Raji (cell line): ENCODE results near the gene SEC16A.
A peak's percentile ranks its signal among the peaks of the same experiment; 100 is the strongest.

Experiments used
- POLR2A ChIP-seq: IDR thresholded peaks from 2 replicates; pipeline ENCODE4 v1.6.1; 2011; ENCODE audit warnings: low read depth, low read length, control low read depth; ENCODE audit not compliant: insufficient read depth

The SEC16A gene

DNA sequence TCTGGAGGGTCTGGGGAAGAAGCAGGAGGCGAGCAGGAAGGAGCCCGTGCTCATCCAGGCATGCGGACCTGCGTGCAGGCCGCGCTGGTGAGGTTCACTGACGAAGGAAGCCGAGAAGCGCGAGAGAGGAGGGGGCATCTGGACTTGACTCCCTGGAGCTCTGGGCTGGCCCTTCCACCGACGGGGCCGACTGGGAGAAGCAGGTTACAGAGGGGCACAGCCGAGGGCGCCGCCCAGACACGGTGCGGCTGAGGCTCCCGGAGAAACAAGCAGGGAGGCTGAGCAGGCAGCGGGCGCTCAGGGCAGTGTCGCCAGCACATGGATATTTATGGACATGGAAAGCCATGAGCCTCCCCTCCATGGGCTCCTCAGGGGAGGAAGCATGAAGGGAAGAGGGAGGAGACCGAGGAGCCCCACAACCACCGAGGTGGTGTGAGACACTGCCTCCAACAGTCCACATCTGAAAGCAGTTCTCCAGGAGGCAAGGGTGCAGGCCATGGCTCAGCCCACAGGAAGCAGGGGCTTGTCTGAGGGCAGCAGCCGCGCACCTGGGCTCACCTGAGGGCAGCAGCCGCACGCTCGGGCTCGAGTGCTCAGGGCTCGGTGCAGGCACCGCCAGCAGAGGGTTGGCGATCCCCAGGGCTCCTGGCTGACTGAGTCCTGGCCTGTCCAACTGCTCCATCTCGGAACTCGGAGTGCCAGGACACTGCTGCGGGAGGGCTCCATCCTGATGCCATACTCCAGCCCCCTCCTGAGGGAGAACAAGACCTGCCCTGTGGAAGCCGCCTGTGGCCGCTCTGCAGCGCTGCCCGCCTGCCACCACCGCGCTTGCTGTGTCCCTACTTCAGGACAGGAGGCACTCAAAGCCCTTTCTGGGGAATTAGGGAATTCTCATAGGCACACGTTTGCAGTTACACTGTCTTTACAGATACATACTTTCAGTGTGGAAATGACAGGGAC, 27.5 kb downstream of the SEC16A start:
- TF ChIP-seq POLR2A = no peak

DNA sequence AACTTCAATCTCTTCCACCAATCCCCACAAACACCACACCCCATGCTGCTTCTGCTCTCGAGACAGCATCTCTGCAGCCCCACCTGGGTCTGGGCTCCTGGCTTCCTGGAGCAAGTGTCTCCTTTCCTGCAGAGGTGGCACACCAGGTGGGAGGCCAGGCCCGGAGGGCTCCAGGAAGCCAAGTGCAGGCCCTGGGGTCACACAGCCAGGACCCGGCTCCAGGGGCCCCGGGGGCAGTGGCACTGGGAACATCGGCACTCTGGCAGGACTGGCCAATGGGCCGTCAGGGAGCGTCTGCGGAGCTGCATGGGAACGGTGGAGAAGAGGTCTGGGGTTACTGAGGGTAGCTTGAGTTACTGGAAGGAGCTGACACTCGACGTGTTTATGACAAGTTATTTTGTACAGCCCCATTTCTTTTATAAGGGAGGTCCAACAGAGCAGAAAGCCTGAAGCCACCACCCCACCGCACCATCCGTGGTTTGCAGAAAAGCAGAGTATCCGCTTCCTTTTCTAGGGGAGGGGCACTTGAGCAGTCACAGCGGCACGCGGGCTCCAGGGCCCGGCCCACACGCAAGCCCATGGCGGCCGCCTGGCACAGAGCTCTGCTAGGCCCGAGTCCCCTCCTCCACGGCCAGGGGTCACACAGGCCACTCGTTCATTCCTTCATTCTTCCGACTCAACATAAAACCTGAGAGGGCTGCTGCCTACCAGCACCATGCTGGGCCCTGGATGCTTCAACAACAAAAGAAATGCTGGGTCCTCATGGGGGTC, 28.6 kb downstream of the SEC16A start:
- TF ChIP-seq POLR2A = no peak

DNA sequence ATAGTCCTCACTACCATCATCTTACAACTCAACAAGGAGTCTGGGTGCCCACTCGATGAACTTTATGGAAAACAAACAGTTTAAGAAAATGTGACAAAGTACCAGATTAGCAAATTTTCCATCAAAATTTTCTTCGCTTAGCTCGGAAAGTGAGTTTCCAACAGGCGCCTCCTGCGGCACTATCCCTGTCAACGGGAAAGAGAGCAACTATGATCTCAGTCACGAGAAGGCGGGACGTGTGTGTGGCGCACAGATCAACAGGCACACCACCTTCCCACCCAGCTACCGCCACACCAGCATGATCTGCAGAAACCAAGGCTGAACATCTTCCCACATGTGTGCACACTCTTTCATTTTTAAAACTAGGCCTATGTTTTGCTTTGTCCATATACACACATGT, 29.5 kb downstream of the SEC16A start:
- no peak for TF ChIP-seq POLR2A

DNA sequence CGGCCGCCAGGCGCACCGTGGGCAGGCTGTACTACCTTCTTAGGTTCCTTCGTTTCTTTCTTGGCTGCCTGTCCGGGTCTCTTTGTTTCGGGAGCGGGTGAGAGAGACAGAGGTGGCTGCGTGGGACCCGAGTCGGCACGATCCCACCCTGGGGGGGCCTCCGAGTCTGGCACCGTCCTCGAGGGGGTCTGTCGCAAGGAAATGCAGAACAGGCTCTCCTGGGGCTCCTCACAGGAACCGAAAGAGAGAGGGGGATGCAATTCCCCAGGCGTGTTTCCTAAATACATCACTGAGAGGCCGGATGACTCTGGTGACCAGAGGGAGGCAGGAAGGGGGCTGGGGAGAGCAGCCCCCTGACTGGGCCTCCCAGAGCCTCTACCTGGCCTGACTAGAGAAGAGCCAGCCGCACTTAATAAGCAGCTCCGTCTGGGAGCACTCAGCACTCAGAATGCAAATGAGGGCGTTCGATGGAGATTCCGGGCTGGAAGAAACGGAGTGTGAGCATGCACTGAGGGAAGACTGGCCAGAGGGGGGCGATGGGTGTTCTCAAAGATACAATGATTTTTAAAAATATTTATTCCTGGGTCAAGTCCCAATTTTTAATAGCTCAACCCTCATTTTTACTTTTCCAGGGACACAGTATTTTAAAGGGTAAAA, 31.5 kb downstream of the SEC16A start:
- TF ChIP-seq POLR2A = no peak

DNA sequence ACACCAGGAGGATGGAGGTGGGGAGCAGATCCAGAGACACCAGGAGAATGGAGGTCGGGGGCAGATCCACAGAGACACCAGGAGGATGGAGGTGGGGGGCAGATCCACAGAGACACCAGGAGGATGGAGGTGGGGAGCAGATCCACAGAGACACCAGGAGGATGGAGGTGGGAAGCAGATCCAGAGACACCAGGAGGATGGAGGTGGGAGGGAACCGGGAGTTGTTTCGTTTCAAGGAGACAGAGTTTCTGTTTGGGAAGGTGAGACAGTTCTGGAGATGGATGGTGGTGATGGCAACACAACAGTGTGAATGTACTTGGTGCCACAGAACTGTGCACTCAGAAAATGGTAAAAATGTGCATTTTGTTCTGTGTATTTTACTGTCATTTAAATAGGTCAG, 34.2 kb downstream of the SEC16A start:
- TF ChIP-seq POLR2A = no peak

DNA sequence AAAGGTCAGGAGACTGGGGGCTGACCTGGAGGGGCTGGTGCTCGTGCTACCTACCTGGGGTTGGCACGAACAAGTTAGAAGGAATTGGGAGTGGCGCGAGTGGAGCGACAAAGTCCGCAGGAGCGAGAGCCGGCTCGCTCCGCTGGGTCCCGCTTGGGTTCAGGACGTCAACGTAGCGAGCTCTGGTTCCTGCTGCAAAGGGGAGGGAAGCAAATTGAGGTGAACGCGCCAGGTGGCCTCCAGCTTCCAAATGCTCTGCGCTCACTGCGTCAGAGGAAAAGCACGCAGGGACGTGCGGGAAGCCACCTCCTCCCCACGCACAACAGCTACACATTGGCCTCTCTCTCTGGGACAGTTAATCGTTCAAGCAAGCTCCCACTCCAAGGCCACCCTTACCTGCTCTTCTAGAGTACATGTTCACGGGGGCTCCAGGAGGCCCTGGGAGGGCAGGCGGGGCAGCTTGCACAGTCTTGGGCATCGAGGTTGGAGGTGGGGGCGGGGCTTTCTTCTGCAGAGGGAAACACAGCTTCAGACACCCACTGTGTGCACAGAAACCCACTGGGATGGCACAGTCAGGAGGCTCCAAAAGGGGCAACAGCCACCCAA, 35.6 kb downstream of the SEC16A start:
- no peak for TF ChIP-seq POLR2A

DNA sequence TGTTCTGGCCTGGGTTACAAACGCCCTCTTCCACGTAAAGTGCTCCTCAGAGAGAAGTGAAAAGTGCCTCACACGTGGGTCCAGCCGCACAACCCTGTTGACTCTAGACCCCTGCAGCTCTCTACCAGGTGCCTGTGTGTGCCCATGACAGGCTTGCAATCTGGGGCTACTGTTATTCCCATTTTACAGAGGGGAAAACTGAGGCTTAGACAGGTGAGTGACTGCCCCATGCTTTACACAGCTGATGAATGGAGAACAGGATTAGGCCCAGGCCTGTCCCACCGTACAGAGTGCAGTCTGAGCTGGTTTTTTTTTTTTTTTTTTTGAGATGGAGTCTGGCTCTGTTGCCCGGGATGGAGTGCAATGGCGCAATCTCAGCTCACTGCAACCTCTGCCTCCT, 37.0 kb downstream of the SEC16A start:
- TF ChIP-seq POLR2A = no peak

DNA sequence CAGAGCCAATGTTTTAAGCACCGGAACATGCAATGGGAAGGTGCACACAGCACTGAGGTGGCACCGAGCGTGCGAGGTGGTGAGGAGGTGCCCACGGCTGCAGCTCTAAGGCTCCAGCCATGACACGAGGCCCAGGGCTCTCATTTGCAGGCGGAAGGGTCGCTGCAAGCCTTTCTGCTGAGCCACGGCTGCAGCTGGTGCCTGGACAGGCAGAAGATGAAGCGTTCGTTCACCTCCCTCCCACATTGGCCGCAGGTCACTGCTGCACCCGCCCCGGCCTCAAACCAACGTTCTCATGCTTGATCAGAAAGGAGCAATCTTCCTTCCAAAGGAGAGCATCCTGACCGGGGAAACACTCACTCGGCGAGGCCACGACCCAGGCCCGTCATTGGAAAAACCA, 38.7 kb downstream of the SEC16A start:
- TF ChIP-seq POLR2A = no peak

DNA sequence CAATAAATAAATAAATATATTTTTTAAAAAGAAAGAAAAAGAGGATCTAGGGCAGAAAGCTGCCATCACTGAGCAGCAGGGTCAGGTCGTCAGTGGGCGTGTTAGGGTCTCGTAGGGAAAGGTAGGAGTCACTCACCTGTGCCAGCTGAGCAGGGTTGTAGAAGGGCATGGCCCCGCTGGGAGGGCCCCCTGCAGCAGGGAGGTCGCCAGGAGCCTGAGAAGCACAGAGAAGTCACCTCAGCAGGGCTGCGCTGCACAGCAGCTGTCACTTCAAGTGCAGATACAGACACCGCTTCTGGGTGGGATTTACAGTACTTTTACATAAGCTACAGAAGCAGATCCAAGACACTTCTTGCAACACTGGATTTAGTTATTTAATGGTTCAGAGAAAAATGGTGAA, 39.2 kb downstream of the SEC16A start:
- TF ChIP-seq POLR2A = no peak

DNA sequence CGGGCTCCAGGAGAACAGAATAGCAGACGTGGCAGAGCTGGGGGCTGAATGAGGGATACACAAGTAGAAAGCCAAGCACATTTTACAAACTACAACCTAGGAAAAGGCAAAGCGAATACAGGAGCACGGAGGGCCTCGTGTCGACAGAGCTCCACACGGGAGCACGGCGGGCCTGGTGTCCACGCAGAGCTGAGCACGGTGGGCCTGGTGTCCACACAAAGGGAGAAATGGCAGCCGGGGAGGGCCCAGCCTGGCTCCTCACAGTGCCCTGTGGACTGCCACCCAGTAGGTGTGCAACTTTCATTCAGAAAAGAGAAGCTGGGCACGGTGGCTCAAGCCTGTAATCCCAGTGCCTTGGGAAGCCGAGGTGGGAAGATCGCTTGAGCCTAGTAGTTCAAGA, 39.8 kb downstream of the SEC16A start:
- TF ChIP-seq POLR2A = no peak

DNA sequence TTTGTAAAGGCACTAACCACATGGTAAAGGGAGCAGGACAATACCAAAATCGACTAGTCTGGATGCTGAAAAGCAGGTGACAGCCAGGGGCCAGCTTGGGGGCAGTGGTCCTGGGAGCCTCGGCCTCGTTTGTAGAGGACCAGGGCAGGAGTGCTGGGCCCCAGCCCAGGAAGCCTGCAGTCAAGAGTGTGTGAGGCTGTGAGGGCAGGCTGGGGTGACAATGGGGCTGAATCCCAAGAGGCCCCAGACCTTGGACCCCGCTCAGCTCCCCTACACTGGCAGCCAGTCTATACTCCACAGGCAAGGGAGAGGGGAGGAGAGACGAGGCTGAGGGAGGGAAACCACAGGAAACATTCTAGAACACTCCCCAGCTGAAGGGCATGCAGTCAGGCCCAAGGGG, 40.6 kb downstream of the SEC16A start:
- no peak for TF ChIP-seq POLR2A

DNA sequence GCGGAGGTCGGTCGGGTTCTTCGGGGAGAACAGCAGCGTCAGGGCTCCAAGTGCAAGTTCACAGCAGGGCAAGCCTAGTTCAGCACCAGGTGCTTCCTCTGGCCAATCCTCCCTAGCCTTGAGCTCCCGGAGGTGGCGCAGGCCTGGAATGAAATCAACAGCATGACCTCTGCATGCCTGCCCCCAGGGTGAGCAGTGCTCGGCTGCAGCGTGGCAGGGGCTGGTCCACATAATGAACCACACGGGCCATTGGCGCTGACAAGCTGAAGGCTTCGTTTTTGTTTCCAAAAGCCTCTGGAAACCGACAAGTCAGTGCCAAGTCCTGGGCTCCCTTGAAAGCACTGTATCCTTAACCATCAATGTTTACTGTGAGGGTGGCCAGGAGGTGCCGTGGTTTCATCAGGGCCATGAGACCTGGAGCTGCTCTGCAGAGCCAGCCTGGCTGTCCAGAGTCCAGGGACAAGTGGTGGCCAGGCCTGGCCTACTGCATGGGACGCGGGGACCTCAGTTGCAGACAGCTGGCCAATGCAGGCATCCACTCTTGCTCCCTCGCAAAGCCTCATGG, 41.1 kb downstream of the SEC16A start:
- no peak for TF ChIP-seq POLR2A

DNA sequence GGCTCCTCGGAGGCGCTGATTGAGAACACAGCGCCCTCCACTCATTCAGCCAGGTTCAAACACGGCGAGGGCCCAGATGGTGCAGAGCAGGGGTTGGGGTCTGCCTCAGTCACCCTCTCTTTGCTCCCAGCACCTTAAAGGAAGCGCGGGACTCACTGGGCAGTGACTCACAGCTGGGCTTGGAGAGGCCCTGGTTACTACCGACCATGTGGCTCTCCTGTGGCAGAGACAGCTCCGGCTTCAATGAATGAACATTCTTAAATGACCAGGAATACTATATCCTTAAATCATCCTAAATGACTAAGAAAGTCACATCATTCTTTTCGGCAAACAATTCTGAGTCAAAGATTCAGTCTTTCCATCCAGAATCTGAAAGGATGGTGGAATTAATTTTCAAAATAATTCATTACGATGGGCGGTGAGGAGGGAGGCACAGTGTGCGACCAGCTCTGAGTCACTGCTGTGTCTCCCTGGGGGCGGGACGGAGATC, 41.6 kb downstream of the SEC16A start:
- no peak for TF ChIP-seq POLR2A

DNA sequence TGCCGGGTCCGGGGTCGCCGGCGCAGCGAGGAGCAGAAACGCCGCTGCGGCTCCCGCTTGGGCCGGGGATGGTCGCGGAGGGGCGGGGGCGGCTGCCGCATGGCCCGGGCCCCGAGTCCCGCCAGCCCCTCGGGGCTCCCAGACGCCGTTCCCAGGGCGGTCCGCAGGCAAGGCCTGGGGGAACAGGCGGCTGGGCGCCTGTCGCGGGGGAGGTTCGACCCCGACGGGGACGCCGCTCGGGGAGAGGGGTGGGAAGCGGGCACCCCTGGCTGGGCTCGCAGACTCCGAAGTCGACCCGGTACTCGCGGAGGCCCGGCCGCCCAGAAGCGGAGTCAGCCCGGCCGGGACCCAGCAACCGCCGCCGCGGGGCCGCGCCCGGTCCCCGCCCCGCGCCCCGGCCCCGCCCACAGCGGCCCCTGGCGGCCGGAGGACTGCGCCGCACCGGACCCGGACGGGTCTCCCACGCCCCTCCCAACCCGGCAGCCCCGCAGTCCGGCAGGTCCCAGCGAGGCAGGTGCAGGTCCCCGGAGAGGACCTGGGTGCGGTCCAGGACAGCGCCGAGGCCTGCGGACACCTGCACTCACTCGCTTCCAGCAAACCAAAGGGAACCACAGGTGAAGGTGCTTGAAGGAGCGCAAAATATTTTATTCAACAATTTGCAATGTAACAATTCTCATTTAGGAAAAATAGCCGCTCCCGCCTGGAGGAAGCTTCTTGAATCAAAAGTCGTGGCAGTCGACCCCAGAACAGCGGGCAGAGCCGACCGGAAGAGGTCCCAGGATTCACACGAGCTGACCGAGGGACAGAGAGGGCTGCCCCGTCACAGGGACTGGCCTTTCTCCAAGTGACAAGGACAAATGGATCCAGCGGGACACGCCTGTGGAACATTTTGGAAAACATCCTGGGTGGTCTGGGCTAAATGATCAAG, 43.1 kb downstream of the SEC16A start, which contains the start of gene INPP5E:
INPP5E (minus strand) TSS at position 365 of the 928 bp plus-strand sequence. CDS start 426 bp downstream, outside the sequence.
- TF ChIP-seq POLR2A = peak; percentile 67
